CD14-positive monocyte (primary cell): ENCODE data around the gene TMEM119. TPM values are rescaled to one million over a fixed set of nuclear protein-coding genes. Genes with fewer than 3 reads are reported as not detected.

Experiments used
- DNase-seq, 3 donors: peaks; one replicate each; pipeline ENCODE4 v3.0.0-alpha.2; 2011 to 2022
- H2AFZ ChIP-seq: 2 replicates; pipeline ENCODE4 v1.6.0; 2012; ENCODE audit warnings: mild to moderate bottlenecking, low read depth, low read length, inconsistent platforms; ENCODE audit not compliant: insufficient read depth, poor library complexity, severe bottlenecking
- H3K27ac ChIP-seq, 2 donors: 1 replicate in 1 of 2; 2 replicates in 1 of 2; pipeline ENCODE4 v1.5.1; 2012 to 2013; ENCODE audit warnings: low read length in 2 of 2, control low read depth in 1 of 2, inconsistent platforms in 1 of 2, low read depth in 1 of 2, mild to moderate bottlenecking in 1 of 2
- H3K27me3 ChIP-seq, 2 donors: one replicate each; pipeline versions ENCODE4 v1.6.0 to v1.6.1; 2011 to 2013; ENCODE audit warnings: low read length in 2 of 2; ENCODE audit not compliant: control insufficient read depth in 2 of 2, insufficient read depth in 2 of 2
- H3K36me3 ChIP-seq, 2 donors: replicated peaks in 1 of 2; 1 replicate in 1 of 2; 2 replicates in 1 of 2; pipeline versions ENCODE4 v1.5.1 to v1.6.1; 2012 to 2013; ENCODE audit warnings: low read length in 2 of 2, control low read depth in 1 of 2, inconsistent platforms in 1 of 2, mild to moderate bottlenecking in 1 of 2; ENCODE audit not compliant: insufficient read depth in 2 of 2, control insufficient read depth in 1 of 2
- H3K4me1 ChIP-seq, 2 donors: 1 replicate in 1 of 2; 2 replicates in 1 of 2; pipeline versions ENCODE4 v1.5.1 to v1.6.1; 2012 to 2013; ENCODE audit warnings: low read length in 2 of 2, control low read depth in 1 of 2, inconsistent platforms in 1 of 2, mild to moderate bottlenecking in 1 of 2, moderate library complexity in 1 of 2; ENCODE audit not compliant: insufficient read depth in 2 of 2, control insufficient read depth in 1 of 2
- H3K4me2 ChIP-seq: replicated peaks from 2 replicates; pipeline ENCODE3; 2012; ENCODE audit warnings: low read length, moderate library complexity, mild to moderate bottlenecking; ENCODE audit not compliant: poor library complexity, severe bottlenecking; ENCODE audit errors: extremely low read depth
- H3K4me3 ChIP-seq, 3 experiments: fragments of 200-600 bp in 1 of 3; sonication (generic) in 1 of 3; replicated peaks in 1 of 3; 1 replicate in 2 of 3; 2 replicates in 1 of 3; pipeline ENCODE4 v1.5.1; 2011 to 2013; ENCODE audit warnings: low read length in 3 of 3, mild to moderate bottlenecking in 3 of 3, control low read depth in 2 of 3, low read depth in 2 of 3, inconsistent platforms in 1 of 3, moderate library complexity in 1 of 3
- H3K79me2 ChIP-seq: 2 replicates; pipeline ENCODE4 v1.6.0; 2012; ENCODE audit warnings: mild to moderate bottlenecking, control low read depth, inconsistent platforms, low read length, moderate library complexity; ENCODE audit not compliant: insufficient read depth
- H3K9ac ChIP-seq: 2 replicates; pipeline ENCODE4 v1.6.0; 2017; ENCODE audit warnings: low read length, mild to moderate bottlenecking; ENCODE audit not compliant: insufficient read depth, poor library complexity, severe bottlenecking
- H3K9me3 ChIP-seq, 2 donors: replicated peaks in 1 of 2; 1 replicate in 1 of 2; 2 replicates in 1 of 2; pipeline versions ENCODE4 v1.5.1 to v1.6.1; 2012 to 2013; ENCODE audit warnings: low read length in 2 of 2, control low read depth in 1 of 2; ENCODE audit not compliant: control insufficient read depth in 1 of 2, insufficient read depth in 1 of 2
- H4K20me1 ChIP-seq: 2 replicates; pipeline ENCODE4 v1.6.0; 2012; ENCODE audit warnings: mild to moderate bottlenecking, low read length, control low read depth, moderate library complexity; ENCODE audit not compliant: insufficient read depth
- H3K27ac Mint-ChIP-seq, 7 donors: one replicate each; pipeline ENCODE4 v1.8.0; 2020; ENCODE audit warnings: mild to moderate bottlenecking in 7 of 7, mixed read lengths in 7 of 7, moderate library complexity in 6 of 7, inconsistent platforms in 2 of 7
- H3K27me3 Mint-ChIP-seq, 3 donors: one replicate each; pipeline ENCODE4 v1.8.0; 2021 to 2022; ENCODE audit warnings: low read depth in 3 of 3, mild to moderate bottlenecking in 3 of 3, mixed read lengths in 3 of 3, moderate library complexity in 3 of 3, inconsistent platforms in 1 of 3
- H3K36me3 Mint-ChIP-seq, 2 donors: one replicate each; pipeline ENCODE4 v1.8.0; 2020; ENCODE audit warnings: mixed read lengths in 2 of 2, inconsistent platforms in 1 of 2, mild to moderate bottlenecking in 1 of 2
- H3K4me1 Mint-ChIP-seq: one replicate; pipeline ENCODE4 v1.8.0; 2020; ENCODE audit warnings: mild to moderate bottlenecking, mixed read lengths
- H3K4me3 Mint-ChIP-seq, 2 donors: one replicate each; pipeline ENCODE4 v1.8.0; 2020; ENCODE audit warnings: mild to moderate bottlenecking in 2 of 2, mixed read lengths in 2 of 2, moderate library complexity in 1 of 2
- H3K9me3 Mint-ChIP-seq, 7 donors: one replicate each; pipeline ENCODE4 v1.8.0; 2020 to 2022; ENCODE audit warnings: mixed read lengths in 7 of 7, mild to moderate bottlenecking in 6 of 7, moderate library complexity in 6 of 7, inconsistent platforms in 2 of 7
- WGBS: methylation state at CpG from one replicate; pipeline ENCODE4 v1.1.5; 2013; ENCODE audit warnings: missing lambda C conversion rate; ENCODE audit not compliant: insufficient coverage; 5-methylcytosine and 5-hydroxymethylcytosine counted together
- intact Hi-C, 2 donors: fragments of 100-400 bp; cut with micrococcal nuclease; formaldehyde crosslinking; loops; one replicate each; pipeline versions ENCODE4 v1.15.0 to v1.15.1; 2023
- polyA plus RNA-seq, 3 donors: library from polyadenylated mRNA; depleted of rRNA in 1 of 3; unstranded in 2 of 3; stranded (reverse) in 1 of 3; fragments of 300-500 nt in 2 of 3; fragments of >200 nt in 1 of 3; fragmentation: Illumina TruSeq in 2 of 3; gene quantifications; 1 replicate in 2 of 3; 2 replicates in 1 of 3; pipeline ENCODE4 v1.2.3, GENCODE V29; 2012 to 2021
- TF ChIP-seq, protein P1 (sequence below): fragments of 200-600 bp; IDR thresholded peaks from one replicate; pipeline ENCODE4 v1.8.0; 2022; ENCODE audit warnings: antibody characterized with exemption, mild to moderate bottlenecking

The TMEM119 gene
- polyA plus RNA-seq, 3 donors, result 0.18 to 0.85 (median 0.56) TPM

DNA sequence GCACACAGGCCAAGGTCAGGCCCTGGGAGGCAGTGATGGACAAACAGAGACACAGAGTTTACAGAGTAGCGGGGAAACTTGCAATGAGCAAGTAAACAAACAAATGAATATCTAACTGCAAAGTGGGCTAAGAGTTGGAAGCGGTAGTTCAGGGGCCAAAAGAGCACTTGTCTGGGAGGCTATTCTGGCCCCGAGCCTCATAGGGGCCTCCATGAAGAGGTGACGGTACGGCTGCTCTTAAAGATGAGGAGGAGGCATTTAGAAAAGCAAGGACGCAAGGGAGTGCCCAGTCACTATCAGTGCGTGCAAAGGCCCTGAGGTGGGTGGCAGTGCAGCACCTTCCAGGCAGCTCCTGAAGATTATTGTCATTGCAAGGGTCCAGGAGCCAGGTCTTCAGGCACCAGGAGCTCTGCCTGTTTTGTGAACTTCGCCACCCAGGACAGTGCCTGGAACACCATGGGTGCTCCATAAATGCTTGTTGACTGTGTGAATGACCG lies 4.4 kb upstream of the TMEM119 start:
- no peak for DNase-seq
- 99% methylated on average over 7 of the region's 9 CpGs for WGBS
- no peak overlapping the region for H3K4me2 ChIP-seq
- H3K27ac ChIP-seq, result no peak overlapping the region
- no peaks in the 10 kb centered on the region for H3K79me2 ChIP-seq
- Mint-ChIP-seq H3K4me3 (no peak overlapping the region), H3K9me3 (peaks cover 0 to 3% (median 0%) of the 10 kb centered on the region in 7 donors), H3K27me3 (peaks cover 1 to 7% (median 4%) of the 10 kb centered on the region in 3 donors), H3K27ac (peak overlapping the region in 1 of 7 donors; percentile 29), H3K36me3 (no peaks in the 10 kb centered on the region), H3K4me1 (peaks cover 6% of the 10 kb centered on the region)
- H4K20me1 ChIP-seq, result no peaks in the 10 kb centered on the region
- H3K4me1 ChIP-seq, result no peaks in the 10 kb centered on the region
- H3K4me3 ChIP-seq, result no peak overlapping the region
- no peaks in the 10 kb centered on the region for H3K36me3 ChIP-seq
- no peaks in the 10 kb centered on the region for H3K9me3 ChIP-seq
- intact Hi-C loops, result no loop called here
- TF ChIP-seq, protein P1, sequence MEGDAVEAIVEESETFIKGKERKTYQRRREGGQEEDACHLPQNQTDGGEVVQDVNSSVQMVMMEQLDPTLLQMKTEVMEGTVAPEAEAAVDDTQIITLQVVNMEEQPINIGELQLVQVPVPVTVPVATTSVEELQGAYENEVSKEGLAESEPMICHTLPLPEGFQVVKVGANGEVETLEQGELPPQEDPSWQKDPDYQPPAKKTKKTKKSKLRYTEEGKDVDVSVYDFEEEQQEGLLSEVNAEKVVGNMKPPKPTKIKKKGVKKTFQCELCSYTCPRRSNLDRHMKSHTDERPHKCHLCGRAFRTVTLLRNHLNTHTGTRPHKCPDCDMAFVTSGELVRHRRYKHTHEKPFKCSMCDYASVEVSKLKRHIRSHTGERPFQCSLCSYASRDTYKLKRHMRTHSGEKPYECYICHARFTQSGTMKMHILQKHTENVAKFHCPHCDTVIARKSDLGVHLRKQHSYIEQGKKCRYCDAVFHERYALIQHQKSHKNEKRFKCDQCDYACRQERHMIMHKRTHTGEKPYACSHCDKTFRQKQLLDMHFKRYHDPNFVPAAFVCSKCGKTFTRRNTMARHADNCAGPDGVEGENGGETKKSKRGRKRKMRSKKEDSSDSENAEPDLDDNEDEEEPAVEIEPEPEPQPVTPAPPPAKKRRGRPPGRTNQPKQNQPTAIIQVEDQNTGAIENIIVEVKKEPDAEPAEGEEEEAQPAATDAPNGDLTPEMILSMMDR, result no peak
- H2AFZ ChIP-seq, result no peak overlapping the region
- H3K27me3 ChIP-seq, result no peaks in the 10 kb centered on the region
- H3K9ac ChIP-seq, result no peak overlapping the region

DNA sequence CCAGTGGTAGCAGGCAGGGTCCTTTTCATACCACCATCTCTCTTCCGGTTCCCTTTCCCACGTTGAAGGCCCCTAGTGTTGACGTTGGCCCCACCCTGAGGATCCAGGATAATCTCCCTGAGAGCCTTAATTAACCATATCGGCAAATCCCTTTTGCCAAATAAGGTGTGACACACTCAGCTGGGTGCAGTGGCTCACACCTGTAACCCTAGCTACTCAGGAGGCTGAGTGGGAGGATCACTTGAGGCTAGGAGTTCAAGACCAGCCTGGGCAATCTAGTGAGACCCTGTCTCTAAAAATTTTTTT lies 2.8 kb upstream of the TMEM119 start:
- no peaks in the 10 kb centered on the region for H3K27me3 ChIP-seq
- peaks cover 6% of the 10 kb centered on the region for H3K4me1 Mint-ChIP-seq
- no peaks in the 10 kb centered on the region for H3K36me3 Mint-ChIP-seq
- H3K4me2 ChIP-seq, result no peak overlapping the region
- no peak overlapping the region for H3K4me3 Mint-ChIP-seq
- intact Hi-C loops, result no loop called here
- no peaks in the 10 kb centered on the region for H3K79me2 ChIP-seq
- H3K9me3 Mint-ChIP-seq, result peaks cover 0 to 2% (median 0%) of the 10 kb centered on the region in 7 donors
- no peaks in the 10 kb centered on the region for H3K9me3 ChIP-seq
- TF ChIP-seq, protein P1, result no peak
- no peak overlapping the region for H3K27ac Mint-ChIP-seq
- no peak overlapping the region for H3K4me3 ChIP-seq
- peaks cover 1 to 6% (median 4%) of the 10 kb centered on the region in 3 donors for H3K27me3 Mint-ChIP-seq
- no peak overlapping the region for H3K9ac ChIP-seq
- H3K36me3 ChIP-seq, result no peaks in the 10 kb centered on the region
- WGBS, result 89% methylated on average over 3 of the region's 4 CpGs
- no peaks in the 10 kb centered on the region for H3K4me1 ChIP-seq
- H4K20me1 ChIP-seq, result no peaks in the 10 kb centered on the region
- no peak for DNase-seq
- H2AFZ ChIP-seq, result no peak overlapping the region
- no peak overlapping the region for H3K27ac ChIP-seq
